Measurements from ENCODE around the gene DOCK10.

Gene DOCK10

GRCh38 chr2:224894356-224894755 is 147.9 kb downstream of the DOCK10 start:
- in situ Hi-C loops (cut with MboI; ENCODE audit: low pct_unique_long_range_greater_than_20kb, low sequenced_read_pairs): no loop called here
- peak; percentile 47 for DNase-seq

- DNase-seq: no peak
- in situ Hi-C loops (cut with MboI; ENCODE audit: low pct_unique_long_range_greater_than_20kb, low sequenced_read_pairs): no loop called here
Observed at GRCh38 chr2:224893848-224894247, 148.4 kb downstream of the DOCK10 start.

GRCh38 chr2:224892574-224893204 is 149.6 kb downstream of the DOCK10 start:
- in situ Hi-C loops (cut with MboI; ENCODE audit: low pct_unique_long_range_greater_than_20kb, low sequenced_read_pairs): no loop called here
- no peak for DNase-seq

GRCh38 chr2:224890372-224890771 is 151.9 kb downstream of the DOCK10 start:
- in situ Hi-C loops (cut with MboI; ENCODE audit: low pct_unique_long_range_greater_than_20kb, low sequenced_read_pairs): no loop called here
- DNase-seq: no peak

GRCh38 chr2:224887141-224887540 is 155.1 kb downstream of the DOCK10 start:
- DNase-seq: no peak
- in situ Hi-C loops (cut with MboI; ENCODE audit: low pct_unique_long_range_greater_than_20kb, low sequenced_read_pairs): no loop called here

GRCh38 chr2:224885836-224886547 is 156.3 kb downstream of the DOCK10 start:
- in situ Hi-C loops (cut with MboI; ENCODE audit: low pct_unique_long_range_greater_than_20kb, low sequenced_read_pairs): no loop called here
- no peak for DNase-seq

GRCh38 chr2:224885291-224885690 is 157.0 kb downstream of the DOCK10 start:
- DNase-seq: no peak
- in situ Hi-C loops (cut with MboI; ENCODE audit: low pct_unique_long_range_greater_than_20kb, low sequenced_read_pairs): no loop called here

- DNase-seq: no peak
- in situ Hi-C loops (cut with MboI; ENCODE audit: low pct_unique_long_range_greater_than_20kb, low sequenced_read_pairs): no loop called here
Observed at GRCh38 chr2:224884188-224884587, 158.1 kb downstream of the DOCK10 start.

- DNase-seq: no peak
- in situ Hi-C loops (cut with MboI; ENCODE audit: low pct_unique_long_range_greater_than_20kb, low sequenced_read_pairs): no loop called here
Observed at GRCh38 chr2:224883700-224884099, 158.6 kb downstream of the DOCK10 start.

- in situ Hi-C loops (cut with MboI; ENCODE audit: low pct_unique_long_range_greater_than_20kb, low sequenced_read_pairs): no loop called here
Observed at GRCh38 chr2:224883172-224883516, 159.1 kb downstream of the DOCK10 start.

GRCh38 chr2:224882291-224883171 is 159.7 kb downstream of the DOCK10 start:
- DNase-seq: no peak
- in situ Hi-C loops (cut with MboI; ENCODE audit: low pct_unique_long_range_greater_than_20kb, low sequenced_read_pairs): no loop called here

More at GRCh38 chr2:224883172-224883516, 159.1 kb downstream of the DOCK10 start:
- DNase-seq: no peak

GRCh38 chr2:224881846-224882245 is 160.4 kb downstream of the DOCK10 start:
- no peak for DNase-seq
- in situ Hi-C loops (cut with MboI; ENCODE audit: low pct_unique_long_range_greater_than_20kb, low sequenced_read_pairs): no loop called here

GRCh38 chr2:224876522-224876921 is 165.7 kb downstream of the DOCK10 start:
- in situ Hi-C loops (cut with MboI; ENCODE audit: low pct_unique_long_range_greater_than_20kb, low sequenced_read_pairs): no loop called here
- no peak for DNase-seq

- DNase-seq: no peak
- in situ Hi-C loops (cut with MboI; ENCODE audit: low pct_unique_long_range_greater_than_20kb, low sequenced_read_pairs): no loop called here
Observed at GRCh38 chr2:224875841-224876240, 166.4 kb downstream of the DOCK10 start.

GRCh38 chr2:224875153-224875552 is 167.1 kb downstream of the DOCK10 start:
- in situ Hi-C loops (cut with MboI; ENCODE audit: low pct_unique_long_range_greater_than_20kb, low sequenced_read_pairs): no loop called here
- no peak for DNase-seq

GRCh38 chr2:224871813-224872212 is 170.5 kb downstream of the DOCK10 start:
- DNase-seq: no peak
- in situ Hi-C loops (cut with MboI; ENCODE audit: low pct_unique_long_range_greater_than_20kb, low sequenced_read_pairs): no loop called here

- no peak for DNase-seq
- in situ Hi-C loops (cut with MboI; ENCODE audit: low pct_unique_long_range_greater_than_20kb, low sequenced_read_pairs): no loop called here
Observed at GRCh38 chr2:224870341-224870740, 171.9 kb downstream of the DOCK10 start.

- no peak for DNase-seq
- in situ Hi-C loops (cut with MboI; ENCODE audit: low pct_unique_long_range_greater_than_20kb, low sequenced_read_pairs): no loop called here
Observed at GRCh38 chr2:224869601-224870233, 172.6 kb downstream of the DOCK10 start.

GRCh38 chr2:224865016-224865415 is 177.3 kb downstream of the DOCK10 start:
- in situ Hi-C loops (cut with MboI; ENCODE audit: low pct_unique_long_range_greater_than_20kb, low sequenced_read_pairs): no loop called here
- DNase-seq: no peak

GRCh38 chr2:224861266-224861665 is 181.0 kb downstream of the DOCK10 start:
- DNase-seq: no peak
- in situ Hi-C loops (cut with MboI; ENCODE audit: low pct_unique_long_range_greater_than_20kb, low sequenced_read_pairs): no loop called here

All from KBM-7 (cell line).